GM19043 (cell line): ENCODE measurements around the gene EBF4.
"Not testable (repeated sequence)": the region's sequence is repeated elsewhere in the genome, so short reads cannot be mapped to it uniquely, and the experiment has no call there.

Experiments
- ATAC-seq: cut with Tn5 transposase; IDR thresholded peaks from one replicate; pipeline ENCODE4 v1.9.1; 2021; ENCODE audit warnings: low read depth; ENCODE audit not compliant: unreplicated experiment

The EBF4 gene

DNA sequence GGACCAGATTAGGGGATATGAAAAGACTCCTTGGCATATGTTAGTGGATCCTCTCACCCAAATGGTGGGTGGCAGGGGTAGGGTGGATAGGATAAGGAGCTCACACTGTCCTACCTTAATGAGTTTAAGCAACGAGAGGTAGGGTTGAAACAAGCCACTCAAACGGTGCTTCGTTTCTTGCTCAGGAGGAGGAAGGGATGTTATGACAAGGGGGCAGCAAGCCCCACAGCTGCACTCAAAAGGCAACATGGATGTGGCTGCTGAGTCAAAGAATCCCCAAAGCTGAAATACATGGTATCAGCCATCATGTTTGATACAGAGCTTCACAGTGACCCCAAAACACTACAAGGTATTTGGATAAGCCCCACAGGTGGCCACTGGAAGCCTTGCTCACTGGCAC, 20.1 kb upstream of the EBF4 start:
- no peak for ATAC-seq

DNA sequence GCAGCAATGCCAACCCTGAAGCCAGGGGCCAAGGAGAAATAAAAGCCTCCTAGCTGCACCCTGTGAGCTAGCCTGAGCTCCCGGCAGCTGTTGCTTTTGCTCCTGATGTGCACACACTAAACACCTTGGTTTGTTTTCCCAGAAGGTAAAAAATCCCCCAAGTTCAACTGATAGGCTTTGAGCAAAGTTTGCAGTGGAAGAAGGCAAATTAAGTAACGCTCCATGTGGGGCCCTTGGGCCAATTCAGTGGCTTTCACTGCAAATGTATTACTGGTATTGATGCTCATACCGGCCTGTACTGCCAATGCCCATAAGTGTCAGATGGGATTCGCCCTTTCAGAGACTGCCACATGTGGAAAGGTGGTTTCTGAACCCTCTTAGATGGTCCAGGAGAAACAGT, 19.1 kb upstream of the EBF4 start:
- no peak for ATAC-seq

DNA sequence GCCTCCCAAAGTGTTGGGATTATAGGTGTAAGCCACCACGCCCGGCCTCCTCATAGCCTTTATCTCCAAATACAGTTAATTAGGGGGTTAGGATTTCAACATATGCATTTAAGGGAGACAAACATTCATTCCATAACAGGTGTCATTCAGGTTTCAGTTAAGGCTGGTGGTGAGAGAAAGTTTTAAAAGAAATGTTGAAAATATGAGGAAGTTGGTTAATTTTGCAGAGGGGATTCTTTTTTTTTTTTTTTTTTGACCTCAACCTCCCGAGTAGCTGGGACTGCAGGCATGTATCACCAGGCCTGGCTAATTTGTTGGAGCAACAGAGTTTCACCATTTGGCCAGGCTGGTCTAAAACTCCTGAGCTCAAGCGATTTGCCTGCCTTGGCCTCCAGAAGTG, 12.5 kb upstream of the EBF4 start:
- no peak for ATAC-seq

DNA sequence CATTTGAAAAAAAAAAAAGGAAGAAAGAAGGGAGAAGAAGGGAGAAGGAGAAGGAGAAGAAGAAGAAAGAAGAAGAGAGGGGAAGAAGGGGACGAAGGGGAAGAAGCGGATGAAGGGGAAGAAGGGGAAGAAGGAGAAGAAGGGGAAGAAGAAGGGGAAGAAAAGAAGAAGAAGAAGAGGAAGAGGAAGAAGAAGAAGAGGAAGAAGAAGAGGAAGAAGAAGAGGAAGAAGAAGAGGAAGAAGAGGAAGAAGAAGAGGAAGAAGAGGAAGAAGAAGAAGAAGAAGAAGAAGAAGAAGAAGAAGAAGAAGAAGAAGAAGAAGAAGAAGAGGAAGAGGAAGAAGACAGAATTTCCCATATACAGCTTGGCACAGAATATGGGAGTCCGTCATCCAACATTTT, 10.5 kb upstream of the EBF4 start:
- not testable (repeated sequence) for ATAC-seq

DNA sequence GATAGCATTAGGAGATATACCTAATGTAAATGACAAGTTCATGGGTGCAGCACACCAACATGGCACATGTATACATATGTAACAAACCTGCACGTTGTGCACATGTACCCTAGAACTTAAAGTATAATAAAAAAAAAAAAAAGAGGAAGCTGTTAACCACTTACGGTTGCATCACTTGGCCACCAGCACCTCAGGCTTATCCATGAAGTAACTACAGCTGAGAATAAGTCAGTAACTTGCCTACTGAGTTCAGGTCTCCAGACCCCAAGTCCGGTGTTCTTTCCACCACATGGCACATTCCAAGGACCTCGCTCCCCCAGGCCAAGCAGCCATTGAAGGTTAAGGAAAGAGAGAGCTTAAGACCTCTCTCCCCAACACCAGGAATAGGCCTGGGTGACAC, 7.8 kb upstream of the EBF4 start:
- not testable (repeated sequence) for ATAC-seq

DNA sequence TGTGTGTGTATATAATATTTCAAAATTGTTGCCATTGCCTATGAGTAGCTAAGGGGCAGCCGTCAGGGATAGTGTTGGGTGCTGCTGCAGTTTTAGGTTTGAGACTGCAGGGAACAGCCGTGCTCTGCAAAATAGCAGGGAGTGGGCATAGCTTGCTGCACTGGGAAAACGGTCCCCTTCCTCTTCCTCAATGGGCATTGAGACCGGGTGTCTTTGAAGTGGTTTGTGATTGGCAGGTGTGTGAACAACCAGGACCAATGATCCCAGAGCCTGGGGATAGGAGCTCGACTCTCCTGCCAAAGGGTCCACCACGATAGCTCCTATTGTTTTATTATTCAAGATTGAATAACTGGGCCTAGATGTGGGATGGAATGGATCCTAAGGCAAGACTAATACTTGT, 5.1 kb upstream of the EBF4 start:
- ATAC-seq, result no peak

DNA sequence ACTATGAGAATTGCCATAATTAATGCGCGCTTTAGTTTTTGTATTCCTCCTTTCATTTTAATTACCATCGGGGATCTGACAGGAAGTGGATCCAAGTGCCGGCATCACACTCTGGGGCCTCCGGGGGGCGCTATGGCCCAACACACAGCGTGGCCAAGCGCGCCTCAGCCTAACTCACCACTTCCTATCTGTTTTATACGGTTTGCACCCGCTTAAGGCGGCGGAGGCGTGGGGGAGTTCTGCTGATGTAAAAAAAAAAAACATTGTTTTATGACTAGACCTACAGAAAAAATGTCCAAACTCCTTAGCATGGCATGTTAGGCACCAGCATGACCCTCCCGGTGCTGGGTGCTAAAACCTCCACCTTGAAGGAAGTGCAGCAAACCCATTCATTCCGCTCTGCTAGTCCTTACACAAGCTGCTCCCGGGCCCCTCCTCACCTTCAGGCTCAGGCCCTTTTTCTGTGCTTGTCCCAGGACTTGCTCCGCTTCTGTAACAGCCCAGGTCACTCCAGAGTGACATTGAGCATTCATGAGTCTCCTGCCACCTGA, 4.5 kb upstream of the EBF4 start:
- ATAC-seq, result no peak

DNA sequence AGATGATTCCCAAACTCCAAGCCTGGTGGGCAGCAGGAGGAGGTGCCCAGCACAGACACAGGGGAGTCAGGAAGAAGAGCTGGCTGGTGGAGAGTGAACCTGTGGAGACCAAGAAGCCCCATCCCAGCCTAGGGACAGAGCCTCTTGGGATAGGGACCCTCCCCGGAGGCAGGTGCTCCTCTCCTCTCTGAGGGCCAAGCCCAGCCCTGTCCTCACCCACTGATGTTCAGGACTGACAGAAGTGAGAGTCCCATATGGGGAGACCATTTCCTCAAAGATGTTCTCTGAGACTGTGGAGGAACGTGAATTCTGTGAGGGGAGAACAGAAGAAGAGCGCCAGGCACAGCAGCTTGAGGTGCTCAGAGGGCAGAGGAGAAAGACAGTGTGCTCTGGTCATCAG, 2.4 kb upstream of the EBF4 start:
- ATAC-seq, result no peak

DNA sequence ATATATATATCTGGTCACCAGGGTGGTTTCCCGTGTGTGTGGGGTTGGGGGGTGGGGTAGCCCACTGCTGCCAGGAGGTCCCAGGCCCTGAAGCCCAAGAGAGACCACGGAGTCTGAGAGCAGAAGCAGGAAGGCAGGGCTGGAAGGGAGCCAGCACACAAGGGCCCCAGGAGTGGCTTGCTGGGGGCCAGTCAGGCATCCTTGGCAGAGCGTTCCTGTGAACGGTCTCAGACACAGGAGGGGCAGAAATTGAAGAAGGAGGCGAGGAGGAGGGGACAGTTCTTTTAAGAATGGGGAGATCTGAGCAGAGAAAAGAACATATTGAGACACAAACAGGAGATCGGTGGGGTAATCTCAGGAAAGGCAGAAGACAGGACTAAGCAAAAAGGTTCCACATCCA, 1.9 kb upstream of the EBF4 start:
- no peak for ATAC-seq

DNA sequence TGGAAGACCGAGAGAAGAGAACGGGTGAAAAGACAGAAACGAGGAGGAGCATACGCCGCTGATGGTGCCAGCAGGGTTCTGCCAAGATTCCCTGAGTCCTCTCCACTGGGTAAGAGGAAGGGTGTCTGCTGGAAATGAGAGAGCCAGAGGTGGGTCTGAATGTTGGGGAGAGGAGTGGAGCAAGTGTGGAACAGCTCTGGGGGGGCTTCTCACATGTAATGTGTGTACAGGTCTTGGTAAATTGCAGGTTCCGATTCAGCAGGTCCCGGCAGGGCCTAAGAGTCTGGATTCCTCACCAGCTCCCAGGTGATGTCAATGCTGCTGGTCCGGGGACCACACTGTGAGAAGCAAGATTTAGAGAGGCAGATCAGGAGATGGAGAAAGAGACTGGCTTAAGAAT, 1.5 kb upstream of the EBF4 start:
- no peak for ATAC-seq

DNA sequence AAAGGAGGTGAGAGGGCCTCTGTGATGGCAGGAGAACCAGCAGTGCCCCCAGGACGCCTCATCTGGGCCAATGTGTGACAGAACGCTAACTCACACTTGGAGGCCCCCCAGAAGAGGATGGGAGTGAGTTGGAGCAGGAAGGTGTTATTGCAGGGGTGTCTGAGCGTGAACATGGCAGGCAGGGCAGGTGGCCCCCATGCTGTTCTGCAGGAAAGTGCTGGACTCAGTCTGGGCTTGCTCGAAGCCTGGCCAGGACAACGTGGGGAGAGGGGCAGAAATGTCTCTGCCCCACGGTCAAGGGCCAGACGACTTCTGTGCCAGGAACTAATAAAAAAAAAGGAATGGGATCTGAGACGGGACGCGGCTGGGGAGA, 931 bp upstream of the EBF4 start:
- no peak for ATAC-seq

DNA sequence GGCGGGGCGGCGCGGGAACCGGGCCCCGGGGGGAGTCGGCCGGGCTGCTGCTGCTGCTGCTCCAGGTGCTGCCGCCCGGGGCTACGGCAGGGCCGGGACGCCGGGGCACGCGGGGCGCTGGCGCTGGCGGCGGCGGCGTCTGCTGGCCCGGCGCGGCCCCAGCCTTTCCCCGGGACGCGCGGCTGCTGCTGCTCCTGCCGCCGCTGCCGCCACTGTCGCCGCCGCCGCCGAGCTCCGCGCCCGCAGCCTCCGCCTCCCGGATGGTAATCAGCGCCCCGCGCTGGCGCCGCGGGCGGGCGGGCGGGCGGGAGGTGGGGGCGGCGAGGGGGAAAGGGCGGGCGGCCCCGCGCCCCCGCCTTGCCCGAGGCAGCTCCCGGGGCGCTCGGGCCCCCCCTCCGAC, 306 bp downstream of the EBF4 start:
- ATAC-seq, result no peak

DNA sequence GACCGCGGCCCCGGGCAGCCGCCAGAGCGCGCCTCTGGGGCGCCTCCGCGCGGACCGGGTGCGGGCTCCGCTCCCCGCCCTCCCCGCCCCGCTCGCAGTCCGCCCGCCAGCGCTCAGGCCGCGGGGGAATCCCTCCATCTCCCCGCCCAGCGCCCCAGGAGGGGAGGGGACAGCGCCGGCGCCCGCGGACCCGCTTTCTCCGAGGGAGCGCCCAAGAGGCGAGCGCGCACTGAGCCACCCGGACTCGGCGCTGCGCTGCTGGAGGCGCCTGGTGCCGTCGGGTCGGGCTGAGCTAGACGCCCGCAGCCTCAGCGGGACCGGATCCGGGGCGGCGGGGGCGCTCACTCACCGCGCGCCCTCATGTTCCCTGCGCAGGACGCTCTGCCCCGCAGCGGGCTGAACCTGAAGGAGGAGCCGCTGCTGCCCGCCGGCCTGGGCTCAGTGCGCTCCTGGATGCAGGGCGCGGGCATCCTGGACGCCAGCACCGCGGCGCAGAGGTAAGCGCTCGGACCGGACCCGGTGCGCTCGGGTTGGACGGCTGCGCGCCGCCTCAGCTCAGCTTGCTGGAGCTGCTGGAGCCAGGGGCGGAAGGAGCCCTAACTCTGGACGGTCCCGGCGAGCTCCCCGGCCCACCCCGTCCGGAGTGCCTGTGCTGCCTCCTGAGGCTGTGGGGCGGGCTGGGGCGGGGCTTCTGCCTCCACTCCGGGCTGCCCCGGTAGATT, 867 bp downstream of the EBF4 start:
- ATAC-seq, result no peak

DNA sequence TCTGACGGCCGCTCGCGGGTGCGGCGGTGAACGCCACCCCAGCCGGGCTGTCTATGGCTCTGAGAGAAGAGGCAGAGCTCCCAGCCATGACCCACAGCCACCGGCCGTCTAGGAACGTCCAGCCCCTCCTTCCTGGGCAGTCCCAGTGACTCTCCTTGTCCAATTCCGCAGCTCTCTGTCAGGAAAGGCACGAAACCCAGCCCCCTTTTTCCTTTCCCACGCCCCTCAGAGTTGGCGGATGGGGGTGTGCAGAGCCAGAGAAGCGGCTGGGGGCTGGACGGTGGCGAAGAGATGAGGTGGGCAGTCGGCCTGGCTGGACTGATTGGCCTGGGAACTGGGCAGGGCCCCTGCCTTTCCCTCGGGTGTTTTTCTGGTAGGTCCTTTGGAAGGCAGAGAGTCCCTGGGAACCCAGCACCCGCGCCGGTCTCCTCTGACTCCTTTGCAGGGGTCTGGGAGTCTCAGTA, 1.5 kb downstream of the EBF4 start:
- no peak for ATAC-seq

DNA sequence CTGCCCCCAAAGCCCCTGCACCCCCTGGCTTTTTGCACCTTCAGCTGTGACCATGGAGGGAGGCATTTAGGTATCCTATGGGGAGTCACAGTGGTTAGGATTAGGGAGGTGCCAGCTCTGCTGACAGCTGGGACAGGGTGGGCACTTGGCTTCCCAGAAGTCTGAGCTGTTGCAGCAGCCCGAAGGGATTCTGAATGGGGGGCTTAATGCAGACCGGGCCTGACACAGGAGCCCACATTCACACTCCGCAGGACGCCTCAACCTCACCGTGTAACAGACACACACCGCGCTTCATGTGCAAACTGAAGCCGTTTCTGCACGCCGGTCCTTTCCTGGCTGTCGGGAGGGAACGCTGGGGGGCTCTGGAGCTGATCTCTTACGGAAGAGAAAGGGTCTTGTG, 1.9 kb downstream of the EBF4 start:
- ATAC-seq, result no peak

DNA sequence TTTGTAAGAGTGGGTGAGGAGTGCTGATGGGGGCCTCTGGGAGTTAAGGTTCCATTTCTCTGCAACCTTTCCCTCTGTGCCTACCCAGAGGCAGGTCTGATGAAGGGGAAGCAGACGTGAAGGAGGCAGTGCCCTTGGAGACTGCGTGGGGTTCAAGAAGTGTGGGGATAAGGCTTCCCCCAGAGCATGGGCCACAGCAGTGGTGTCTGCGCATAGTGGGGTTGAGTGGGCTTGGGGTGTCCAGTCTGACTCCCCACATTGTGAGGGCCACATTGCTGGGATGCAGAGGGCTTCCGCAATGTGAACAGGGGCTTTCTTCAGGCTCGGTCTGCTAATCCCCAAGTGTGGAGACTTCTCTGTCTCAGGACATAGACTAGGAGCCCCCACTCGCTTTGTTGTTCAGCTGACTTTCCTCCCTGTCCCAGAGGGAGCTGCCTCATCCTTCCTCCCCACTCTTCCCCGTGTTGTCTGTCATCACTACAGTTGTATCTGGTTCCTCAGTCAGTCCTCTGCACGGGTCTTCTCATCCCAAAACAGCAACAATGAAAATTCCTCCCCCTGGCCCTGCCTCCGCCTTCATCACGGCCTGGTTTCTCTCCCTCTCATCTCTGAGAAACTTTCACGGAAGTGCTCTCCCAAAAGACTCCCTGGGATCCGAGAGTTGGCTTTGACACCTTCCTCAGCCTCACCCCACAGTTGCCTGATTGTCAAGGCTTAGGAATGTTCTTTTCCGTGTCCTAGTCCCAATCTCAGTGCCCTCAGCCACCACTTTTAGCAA, 2.8 kb downstream of the EBF4 start:
- no peak for ATAC-seq

DNA sequence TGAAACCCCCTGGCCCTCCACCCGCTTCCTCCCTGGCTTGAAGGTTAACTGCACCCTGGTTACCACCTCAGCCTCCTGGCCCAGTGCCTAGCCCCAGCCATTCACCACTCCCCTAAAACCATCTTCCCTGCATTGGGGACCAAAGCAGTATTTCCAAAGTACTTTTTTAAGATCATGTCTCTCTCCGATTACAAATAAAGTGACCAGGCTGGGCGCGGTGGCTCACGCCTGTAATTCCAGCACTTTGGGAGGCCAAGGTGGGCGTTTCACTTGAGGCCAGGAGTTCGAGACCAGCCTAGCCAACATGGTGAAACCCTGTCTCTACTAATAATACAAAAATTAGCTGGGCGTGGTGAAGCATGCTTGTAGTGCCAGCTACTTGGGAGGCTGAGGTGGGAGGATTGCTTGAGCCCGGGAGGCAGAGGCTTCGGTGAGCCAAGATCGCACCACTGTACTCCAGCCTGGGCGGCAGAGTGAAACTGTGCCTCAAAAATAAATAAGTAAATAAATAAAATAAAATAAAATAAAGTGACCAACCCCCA, 3.5 kb downstream of the EBF4 start:
- not testable (repeated sequence) for ATAC-seq

DNA sequence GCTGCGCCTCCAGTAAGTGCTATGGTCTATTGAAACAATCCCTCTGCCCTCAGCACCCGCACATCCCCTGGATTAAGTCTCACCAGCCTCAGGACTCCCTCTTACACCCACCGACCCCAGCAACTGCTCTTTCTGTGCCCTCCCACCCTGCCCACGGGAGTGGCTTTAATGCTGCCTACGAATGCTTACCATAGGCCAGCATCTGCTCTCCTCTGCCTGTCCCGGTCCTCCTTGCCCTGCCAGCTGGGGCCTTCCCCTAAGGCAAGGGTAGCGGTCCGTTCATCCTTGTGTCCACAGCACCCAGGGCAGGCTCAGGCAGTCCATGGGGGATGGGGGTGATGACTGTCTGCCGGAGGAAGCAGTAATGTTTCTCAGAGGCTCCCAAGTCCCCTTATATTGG, 4.1 kb downstream of the EBF4 start:
- no peak for ATAC-seq

DNA sequence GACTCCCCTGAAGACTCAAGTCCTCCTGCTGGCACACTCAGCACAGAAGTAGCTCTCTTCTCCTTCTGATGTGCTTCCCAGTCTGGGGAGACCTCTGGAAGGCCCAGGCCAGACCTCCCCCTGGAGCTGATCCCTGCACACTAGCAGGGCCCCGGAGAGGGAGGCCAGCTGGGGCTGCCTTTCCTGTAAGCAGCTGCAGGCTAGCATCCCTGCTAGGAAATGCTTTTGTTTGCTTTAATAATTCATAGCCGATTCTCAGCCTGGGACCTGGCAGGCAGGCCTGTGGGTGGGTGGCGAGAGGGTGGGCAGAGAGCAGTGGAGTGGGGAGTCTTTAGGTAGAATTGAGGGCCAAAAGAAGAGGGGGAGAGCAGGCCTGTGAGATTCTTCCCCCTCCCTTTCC, 5.2 kb downstream of the EBF4 start:
- ATAC-seq, result no peak

DNA sequence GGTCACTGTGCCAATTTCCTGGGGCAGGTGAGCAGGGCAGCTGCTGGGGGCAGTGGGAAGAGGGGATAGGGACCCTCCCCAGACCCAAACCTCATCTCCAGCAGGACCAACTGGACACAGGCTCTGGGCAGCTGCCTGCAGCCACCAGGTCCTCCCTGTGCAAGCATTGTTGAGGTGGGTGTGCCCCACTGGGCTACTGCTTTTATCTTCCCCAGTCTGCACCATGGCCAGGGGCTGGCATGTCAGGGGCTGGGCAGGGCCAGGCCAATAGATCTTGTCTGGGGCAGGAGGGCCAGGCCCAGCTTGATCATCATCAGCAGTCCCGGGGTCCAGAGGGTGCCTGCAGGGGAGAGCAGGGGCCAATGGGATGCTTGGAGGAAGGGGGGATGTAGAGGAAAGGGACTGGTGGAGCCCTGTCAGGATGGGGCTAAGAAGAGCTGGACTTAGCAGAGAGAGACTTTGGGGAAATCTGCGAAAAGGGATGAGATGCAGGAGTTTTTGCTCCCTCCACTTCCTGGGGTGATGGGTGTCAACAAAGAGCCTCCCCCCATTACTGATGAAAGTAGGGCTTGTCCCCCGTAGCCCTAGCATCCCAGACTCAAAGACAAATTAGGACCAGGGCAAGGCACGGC, 5.7 kb downstream of the EBF4 start:
- ATAC-seq, result no peak

DNA sequence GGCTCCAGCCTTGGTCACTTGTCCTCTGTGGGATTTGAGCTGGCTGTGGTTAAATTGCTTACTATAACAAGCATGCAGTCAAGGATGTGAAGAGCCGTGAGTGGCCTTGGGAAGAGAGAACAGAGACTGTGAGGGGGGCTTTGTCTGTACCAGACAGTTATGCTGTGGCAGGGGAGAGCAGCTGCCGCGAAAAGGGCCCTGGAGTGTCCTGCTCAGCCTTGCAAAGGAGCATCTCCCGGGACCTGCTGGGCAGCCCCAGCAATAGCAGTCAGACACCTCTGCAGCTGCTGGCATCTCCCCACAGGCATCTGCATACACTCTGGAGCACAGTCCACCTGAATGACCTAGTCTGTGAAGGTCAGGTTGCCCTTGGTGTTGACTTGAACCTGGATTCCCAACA, 6.3 kb downstream of the EBF4 start:
- ATAC-seq, result no peak
